ENCODE results near the gene KCNG2. TPM values are rescaled to one million over a fixed set of nuclear protein-coding genes. Genes with fewer than 3 reads are reported as not detected.

The KCNG2 gene
- total and polyA plus RNA-seq, 10 of the 15 experiments (the other 5 are each of a cell fraction or from before 2014, with no cell fraction given) = 0.20 to 0.23 TPM; not detected in 8

DNA sequence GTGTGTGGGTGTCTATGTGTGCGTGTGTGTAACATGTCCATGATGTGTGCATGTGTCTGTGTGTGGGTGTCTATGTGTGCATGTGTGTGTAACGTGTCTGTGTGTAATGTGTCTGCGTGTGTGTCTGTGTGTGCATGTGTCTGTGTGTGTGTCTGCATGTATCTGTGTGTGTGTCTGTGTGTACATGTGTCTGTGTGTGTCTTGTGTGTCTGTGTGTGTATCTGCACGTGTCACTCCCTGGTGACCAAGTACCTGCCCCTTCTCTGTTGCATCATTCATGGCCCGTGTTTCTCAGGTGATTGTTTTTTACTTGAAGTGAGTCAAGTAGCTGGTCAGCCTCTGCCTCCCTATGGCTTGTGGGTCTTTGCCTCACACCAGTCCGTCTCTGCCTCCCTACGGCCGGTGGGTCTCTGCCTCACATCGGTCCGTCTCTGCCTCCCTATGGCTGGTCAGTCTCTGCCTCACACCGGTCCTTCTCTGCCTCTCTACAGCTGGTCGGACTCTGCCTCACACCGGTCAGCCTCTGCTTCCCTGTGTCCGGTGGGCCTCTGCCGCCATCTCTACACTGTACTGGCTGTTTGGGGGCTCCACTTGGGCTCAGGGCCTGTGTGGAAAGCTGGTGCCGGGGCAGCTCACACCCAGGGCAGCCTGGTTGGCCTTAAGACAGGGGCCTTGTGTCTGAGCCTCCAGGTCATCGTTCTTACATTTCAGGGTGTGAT is 31.6 kb downstream of the KCNG2 start (continued):
- no peak for TF ChIP-seq ZNF622 (IDR thresholded peaks at IDR 0.05)
- TF ChIP-seq NFIC (IDR thresholded peaks at IDR 0.05; ENCODE audit: low read depth, low read length) = no peak

DNA sequence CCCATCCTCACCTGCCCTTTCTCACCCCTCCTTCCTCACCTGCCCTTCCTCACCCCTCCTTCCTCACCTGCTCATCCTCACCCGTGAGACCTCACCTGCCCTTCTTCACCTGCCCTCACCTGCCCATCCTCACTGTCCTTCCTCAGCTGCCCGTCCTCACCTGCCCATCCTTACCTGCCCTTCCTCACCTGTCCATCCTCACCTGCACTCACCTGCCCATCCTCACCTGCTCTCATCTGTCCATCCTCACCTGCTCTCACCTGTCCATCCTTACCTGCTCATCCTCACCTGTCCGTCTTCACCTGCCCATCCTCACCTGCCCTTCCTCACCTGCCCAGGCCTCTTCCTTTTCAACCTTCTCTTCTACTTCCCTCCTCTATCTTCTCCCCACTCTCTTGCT is 34.4 kb downstream of the KCNG2 start:
- no peak overlapping the region for H3K4me3 ChIP-seq
- H3K27ac ChIP-seq (ENCODE audit: control insufficient read depth, insufficient read depth) = no peak overlapping the region
- ChIA-PET CTCF (no interaction called here), POLR2A (no interaction called here), SMC1A (ENCODE audit: uncharacterized antibody, unreplicated experiment) (no interaction called here), RAD21 (ENCODE audit: unreplicated experiment) (no interaction called here)
- 17% methylated on average over 2 of the region's 3 CpGs for WGBS (ENCODE audit: insufficient coverage, insufficient replicate concordance, low lambda C conversion rate, missing lambda C conversion rate)
- H3K36me3 ChIP-seq (ENCODE audit: control insufficient read depth in 2 of 2, insufficient read depth in 2 of 2, low read length in 1 of 2) = no peaks in the 10 kb centered on the region
- no peak overlapping the region for H3K9ac ChIP-seq (ENCODE audit: control insufficient read depth, insufficient read depth, low read length)
- DNase-seq (ENCODE audit: low read depth, low spot score) (no peak), ATAC-seq (no peak), FAIRE-seq (no peak)
- H3K79me2 ChIP-seq (ENCODE audit: control insufficient read depth, insufficient read depth, low read length) = no peaks in the 10 kb centered on the region
- no peak overlapping the region for H3K4me2 ChIP-seq (ENCODE audit: control insufficient read depth, insufficient read depth)
- H3K4me1 ChIP-seq (ENCODE audit: control insufficient read depth, insufficient read depth, low read length) = no peaks in the 10 kb centered on the region
- BruUV-seq (replicated peaks) = no TSS peak
- H2AFZ ChIP-seq (ENCODE audit: control insufficient read depth, low read depth, low read length) = no peak overlapping the region
- in situ Hi-C loops (cut with MboI) (no loop called here), intact Hi-C loops (cut with micrococcal nuclease; ENCODE audit: unreplicated experiment) (no loop called here)
- no peaks in the 10 kb centered on the region; the same call in 2 of the 3 replicates for H3K9me3 ChIP-seq (replicated peaks; ENCODE audit: control insufficient read depth, insufficient read depth, low read length)
- no peaks in the 10 kb centered on the region for H4K20me1 ChIP-seq (ENCODE audit: control insufficient read depth, insufficient read depth)
- no peaks in the 10 kb centered on the region for H3K27me3 ChIP-seq (replicated peaks in 1 of 2; ENCODE audit: control insufficient read depth in 2 of 2, insufficient read depth in 2 of 2, low read length in 1 of 2)
- TF ChIP-seq SRF (IDR thresholded peaks at IDR 0.05; ENCODE audit: low read depth in 2 of 2, low read length in 2 of 2) (no peak), CREB1 (IDR thresholded peaks at IDR 0.05; ENCODE audit: low read depth) (no peak), WRNIP1 (IDR thresholded peaks at IDR 0.05; ENCODE audit: borderline replicate concordance, low read depth, low read length) (no peak), ETV6 (conservative IDR thresholded peaks at IDR 0.05 in 1 of 2, IDR thresholded peaks at IDR 0.05 in 1 of 2; ENCODE audit: borderline replicate concordance in 1 of 2, low read depth in 1 of 2) (no peak)
- TF ChIP-seq, protein P1, sequence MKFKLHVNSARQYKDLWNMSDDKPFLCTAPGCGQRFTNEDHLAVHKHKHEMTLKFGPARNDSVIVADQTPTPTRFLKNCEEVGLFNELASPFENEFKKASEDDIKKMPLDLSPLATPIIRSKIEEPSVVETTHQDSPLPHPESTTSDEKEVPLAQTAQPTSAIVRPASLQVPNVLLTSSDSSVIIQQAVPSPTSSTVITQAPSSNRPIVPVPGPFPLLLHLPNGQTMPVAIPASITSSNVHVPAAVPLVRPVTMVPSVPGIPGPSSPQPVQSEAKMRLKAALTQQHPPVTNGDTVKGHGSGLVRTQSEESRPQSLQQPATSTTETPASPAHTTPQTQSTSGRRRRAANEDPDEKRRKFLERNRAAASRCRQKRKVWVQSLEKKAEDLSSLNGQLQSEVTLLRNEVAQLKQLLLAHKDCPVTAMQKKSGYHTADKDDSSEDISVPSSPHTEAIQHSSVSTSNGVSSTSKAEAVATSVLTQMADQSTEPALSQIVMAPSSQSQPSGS (IDR thresholded peaks at IDR 0.05; ENCODE audit: low read length) = no peak
- TF ChIP-seq, protein P2, sequence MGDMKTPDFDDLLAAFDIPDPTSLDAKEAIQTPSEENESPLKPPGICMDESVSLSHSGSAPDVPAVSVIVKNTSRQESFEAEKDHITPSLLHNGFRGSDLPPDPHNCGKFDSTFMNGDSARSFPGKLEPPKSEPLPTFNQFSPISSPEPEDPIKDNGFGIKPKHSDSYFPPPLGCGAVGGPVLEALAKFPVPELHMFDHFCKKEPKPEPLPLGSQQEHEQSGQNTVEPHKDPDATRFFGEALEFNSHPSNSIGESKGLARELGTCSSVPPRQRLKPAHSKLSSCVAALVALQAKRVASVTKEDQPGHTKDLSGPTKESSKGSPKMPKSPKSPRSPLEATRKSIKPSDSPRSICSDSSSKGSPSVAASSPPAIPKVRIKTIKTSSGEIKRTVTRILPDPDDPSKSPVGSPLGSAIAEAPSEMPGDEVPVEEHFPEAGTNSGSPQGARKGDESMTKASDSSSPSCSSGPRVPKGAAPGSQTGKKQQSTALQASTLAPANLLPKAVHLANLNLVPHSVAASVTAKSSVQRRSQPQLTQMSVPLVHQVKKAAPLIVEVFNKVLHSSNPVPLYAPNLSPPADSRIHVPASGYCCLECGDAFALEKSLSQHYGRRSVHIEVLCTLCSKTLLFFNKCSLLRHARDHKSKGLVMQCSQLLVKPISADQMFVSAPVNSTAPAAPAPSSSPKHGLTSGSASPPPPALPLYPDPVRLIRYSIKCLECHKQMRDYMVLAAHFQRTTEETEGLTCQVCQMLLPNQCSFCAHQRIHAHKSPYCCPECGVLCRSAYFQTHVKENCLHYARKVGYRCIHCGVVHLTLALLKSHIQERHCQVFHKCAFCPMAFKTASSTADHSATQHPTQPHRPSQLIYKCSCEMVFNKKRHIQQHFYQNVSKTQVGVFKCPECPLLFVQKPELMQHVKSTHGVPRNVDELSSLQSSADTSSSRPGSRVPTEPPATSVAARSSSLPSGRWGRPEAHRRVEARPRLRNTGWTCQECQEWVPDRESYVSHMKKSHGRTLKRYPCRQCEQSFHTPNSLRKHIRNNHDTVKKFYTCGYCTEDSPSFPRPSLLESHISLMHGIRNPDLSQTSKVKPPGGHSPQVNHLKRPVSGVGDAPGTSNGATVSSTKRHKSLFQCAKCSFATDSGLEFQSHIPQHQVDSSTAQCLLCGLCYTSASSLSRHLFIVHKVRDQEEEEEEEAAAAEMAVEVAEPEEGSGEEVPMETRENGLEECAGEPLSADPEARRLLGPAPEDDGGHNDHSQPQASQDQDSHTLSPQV (IDR thresholded peaks at IDR 0.05) = no peak
- TF ChIP-seq, protein P3, sequence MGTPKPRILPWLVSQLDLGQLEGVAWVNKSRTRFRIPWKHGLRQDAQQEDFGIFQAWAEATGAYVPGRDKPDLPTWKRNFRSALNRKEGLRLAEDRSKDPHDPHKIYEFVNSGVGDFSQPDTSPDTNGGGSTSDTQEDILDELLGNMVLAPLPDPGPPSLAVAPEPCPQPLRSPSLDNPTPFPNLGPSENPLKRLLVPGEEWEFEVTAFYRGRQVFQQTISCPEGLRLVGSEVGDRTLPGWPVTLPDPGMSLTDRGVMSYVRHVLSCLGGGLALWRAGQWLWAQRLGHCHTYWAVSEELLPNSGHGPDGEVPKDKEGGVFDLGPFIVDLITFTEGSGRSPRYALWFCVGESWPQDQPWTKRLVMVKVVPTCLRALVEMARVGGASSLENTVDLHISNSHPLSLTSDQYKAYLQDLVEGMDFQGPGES (IDR thresholded peaks at IDR 0.05) = no peak
- TF ChIP-seq, protein P4, sequence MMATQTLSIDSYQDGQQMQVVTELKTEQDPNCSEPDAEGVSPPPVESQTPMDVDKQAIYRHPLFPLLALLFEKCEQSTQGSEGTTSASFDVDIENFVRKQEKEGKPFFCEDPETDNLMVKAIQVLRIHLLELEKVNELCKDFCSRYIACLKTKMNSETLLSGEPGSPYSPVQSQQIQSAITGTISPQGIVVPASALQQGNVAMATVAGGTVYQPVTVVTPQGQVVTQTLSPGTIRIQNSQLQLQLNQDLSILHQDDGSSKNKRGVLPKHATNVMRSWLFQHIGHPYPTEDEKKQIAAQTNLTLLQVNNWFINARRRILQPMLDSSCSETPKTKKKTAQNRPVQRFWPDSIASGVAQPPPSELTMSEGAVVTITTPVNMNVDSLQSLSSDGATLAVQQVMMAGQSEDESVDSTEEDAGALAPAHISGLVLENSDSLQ (IDR thresholded peaks at IDR 0.05) = no peak
- TF ChIP-seq, protein P5, sequence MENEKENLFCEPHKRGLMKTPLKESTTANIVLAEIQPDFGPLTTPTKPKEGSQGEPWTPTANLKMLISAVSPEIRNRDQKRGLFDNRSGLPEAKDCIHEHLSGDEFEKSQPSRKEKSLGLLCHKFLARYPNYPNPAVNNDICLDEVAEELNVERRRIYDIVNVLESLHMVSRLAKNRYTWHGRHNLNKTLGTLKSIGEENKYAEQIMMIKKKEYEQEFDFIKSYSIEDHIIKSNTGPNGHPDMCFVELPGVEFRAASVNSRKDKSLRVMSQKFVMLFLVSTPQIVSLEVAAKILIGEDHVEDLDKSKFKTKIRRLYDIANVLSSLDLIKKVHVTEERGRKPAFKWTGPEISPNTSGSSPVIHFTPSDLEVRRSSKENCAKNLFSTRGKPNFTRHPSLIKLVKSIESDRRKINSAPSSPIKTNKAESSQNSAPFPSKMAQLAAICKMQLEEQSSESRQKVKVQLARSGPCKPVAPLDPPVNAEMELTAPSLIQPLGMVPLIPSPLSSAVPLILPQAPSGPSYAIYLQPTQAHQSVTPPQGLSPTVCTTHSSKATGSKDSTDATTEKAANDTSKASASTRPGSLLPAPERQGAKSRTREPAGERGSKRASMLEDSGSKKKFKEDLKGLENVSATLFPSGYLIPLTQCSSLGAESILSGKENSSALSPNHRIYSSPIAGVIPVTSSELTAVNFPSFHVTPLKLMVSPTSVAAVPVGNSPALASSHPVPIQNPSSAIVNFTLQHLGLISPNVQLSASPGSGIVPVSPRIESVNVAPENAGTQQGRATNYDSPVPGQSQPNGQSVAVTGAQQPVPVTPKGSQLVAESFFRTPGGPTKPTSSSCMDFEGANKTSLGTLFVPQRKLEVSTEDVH (IDR thresholded peaks at IDR 0.05; ENCODE audit: low read depth, partially characterized antibody) = no peak

Measured in GM12878 (cell line).